D721Med (cell line): ENCODE data around the gene TEDC1.

ENCODE experiments used
- DNase-seq: peaks from one replicate; pipeline ENCODE4 v3.0.0; 2011; ENCODE audit warnings: low spot score; ENCODE audit not compliant: insufficient read length
- FAIRE-seq: peaks from 2 replicates; lab custom pipeline; 2011; peaks lifted over from hg19 to GRCh38; lab: Jason Lieb, UNC
- CTCF ChIP-seq: IDR thresholded peaks from 2 replicates; pipeline ENCODE4 v1.5.1; 2012; ENCODE audit warnings: mild to moderate bottlenecking, control low read depth; ENCODE audit not compliant: insufficient read depth; ENCODE audit errors: missing control alignments

The TEDC1 gene

GRCh38 chr14:105529319-105529568, 38.2 kb downstream of the TEDC1 start:
- DNase-seq (no peak), FAIRE-seq (no peak)
- no peak for TF ChIP-seq CTCF

GRCh38 chr14:105529569-105530284, 38.7 kb downstream of the TEDC1 start:
- no peak for TF ChIP-seq CTCF
- FAIRE-seq (no peak), DNase-seq (no peak)

- DNase-seq (no peak), FAIRE-seq (no peak)
- no peak for TF ChIP-seq CTCF
Observed at GRCh38 chr14:105530285-105531087, 39.4 kb downstream of the TEDC1 start.

- DNase-seq (no peak), FAIRE-seq (no peak)
- TF ChIP-seq CTCF, result no peak
Observed at GRCh38 chr14:105531088-105531893, 40.2 kb downstream of the TEDC1 start.

GRCh38 chr14:105531894-105532623, 41.0 kb downstream of the TEDC1 start:
- TF ChIP-seq CTCF, result no peak
- FAIRE-seq (no peak), DNase-seq (no peak)

- TF ChIP-seq CTCF, result peak; percentile 10
- DNase-seq, result no peak
- FAIRE-seq, result no peak
Observed at GRCh38 chr14:105532735-105533141, 41.7 kb downstream of the TEDC1 start.
